CD14-positive monocyte (primary cell): ENCODE data around the gene TMEFF1. TPM values are rescaled to one million over a fixed set of nuclear protein-coding genes. Genes with fewer than 3 reads are reported as not detected.

Experiments used
- DNase-seq, 3 donors: peaks; one replicate each; pipeline ENCODE4 v3.0.0-alpha.2; 2011 to 2022
- H2AFZ ChIP-seq: 2 replicates; pipeline ENCODE4 v1.6.0; 2012; ENCODE audit warnings: mild to moderate bottlenecking, low read depth, low read length, inconsistent platforms; ENCODE audit not compliant: insufficient read depth, poor library complexity, severe bottlenecking
- H3K27ac ChIP-seq, 2 donors: 1 replicate in 1 of 2; 2 replicates in 1 of 2; pipeline ENCODE4 v1.5.1; 2012 to 2013; ENCODE audit warnings: low read length in 2 of 2, control low read depth in 1 of 2, inconsistent platforms in 1 of 2, low read depth in 1 of 2, mild to moderate bottlenecking in 1 of 2
- H3K27me3 ChIP-seq, 2 donors: one replicate each; pipeline versions ENCODE4 v1.6.0 to v1.6.1; 2011 to 2013; ENCODE audit warnings: low read length in 2 of 2; ENCODE audit not compliant: control insufficient read depth in 2 of 2, insufficient read depth in 2 of 2
- H3K36me3 ChIP-seq, 2 donors: replicated peaks in 1 of 2; 1 replicate in 1 of 2; 2 replicates in 1 of 2; pipeline versions ENCODE4 v1.5.1 to v1.6.1; 2012 to 2013; ENCODE audit warnings: low read length in 2 of 2, control low read depth in 1 of 2, inconsistent platforms in 1 of 2, mild to moderate bottlenecking in 1 of 2; ENCODE audit not compliant: insufficient read depth in 2 of 2, control insufficient read depth in 1 of 2
- H3K4me1 ChIP-seq, 2 donors: 1 replicate in 1 of 2; 2 replicates in 1 of 2; pipeline versions ENCODE4 v1.5.1 to v1.6.1; 2012 to 2013; ENCODE audit warnings: low read length in 2 of 2, control low read depth in 1 of 2, inconsistent platforms in 1 of 2, mild to moderate bottlenecking in 1 of 2, moderate library complexity in 1 of 2; ENCODE audit not compliant: insufficient read depth in 2 of 2, control insufficient read depth in 1 of 2
- H3K4me2 ChIP-seq: replicated peaks from 2 replicates; pipeline ENCODE3; 2012; ENCODE audit warnings: low read length, moderate library complexity, mild to moderate bottlenecking; ENCODE audit not compliant: poor library complexity, severe bottlenecking; ENCODE audit errors: extremely low read depth
- H3K4me3 ChIP-seq, 3 experiments: fragments of 200-600 bp in 1 of 3; sonication (generic) in 1 of 3; replicated peaks in 1 of 3; 1 replicate in 2 of 3; 2 replicates in 1 of 3; pipeline ENCODE4 v1.5.1; 2011 to 2013; ENCODE audit warnings: low read length in 3 of 3, mild to moderate bottlenecking in 3 of 3, control low read depth in 2 of 3, low read depth in 2 of 3, inconsistent platforms in 1 of 3, moderate library complexity in 1 of 3
- H3K79me2 ChIP-seq: 2 replicates; pipeline ENCODE4 v1.6.0; 2012; ENCODE audit warnings: mild to moderate bottlenecking, control low read depth, inconsistent platforms, low read length, moderate library complexity; ENCODE audit not compliant: insufficient read depth
- H3K9ac ChIP-seq: 2 replicates; pipeline ENCODE4 v1.6.0; 2017; ENCODE audit warnings: low read length, mild to moderate bottlenecking; ENCODE audit not compliant: insufficient read depth, poor library complexity, severe bottlenecking
- H3K9me3 ChIP-seq, 2 donors: replicated peaks in 1 of 2; 1 replicate in 1 of 2; 2 replicates in 1 of 2; pipeline versions ENCODE4 v1.5.1 to v1.6.1; 2012 to 2013; ENCODE audit warnings: low read length in 2 of 2, control low read depth in 1 of 2; ENCODE audit not compliant: control insufficient read depth in 1 of 2, insufficient read depth in 1 of 2
- H4K20me1 ChIP-seq: 2 replicates; pipeline ENCODE4 v1.6.0; 2012; ENCODE audit warnings: mild to moderate bottlenecking, low read length, control low read depth, moderate library complexity; ENCODE audit not compliant: insufficient read depth
- H3K27ac Mint-ChIP-seq, 7 donors: one replicate each; pipeline ENCODE4 v1.8.0; 2020; ENCODE audit warnings: mild to moderate bottlenecking in 7 of 7, mixed read lengths in 7 of 7, moderate library complexity in 6 of 7, inconsistent platforms in 2 of 7
- H3K27me3 Mint-ChIP-seq, 3 donors: one replicate each; pipeline ENCODE4 v1.8.0; 2021 to 2022; ENCODE audit warnings: low read depth in 3 of 3, mild to moderate bottlenecking in 3 of 3, mixed read lengths in 3 of 3, moderate library complexity in 3 of 3, inconsistent platforms in 1 of 3
- H3K36me3 Mint-ChIP-seq, 2 donors: one replicate each; pipeline ENCODE4 v1.8.0; 2020; ENCODE audit warnings: mixed read lengths in 2 of 2, inconsistent platforms in 1 of 2, mild to moderate bottlenecking in 1 of 2
- H3K4me1 Mint-ChIP-seq: one replicate; pipeline ENCODE4 v1.8.0; 2020; ENCODE audit warnings: mild to moderate bottlenecking, mixed read lengths
- H3K4me3 Mint-ChIP-seq, 2 donors: one replicate each; pipeline ENCODE4 v1.8.0; 2020; ENCODE audit warnings: mild to moderate bottlenecking in 2 of 2, mixed read lengths in 2 of 2, moderate library complexity in 1 of 2
- H3K9me3 Mint-ChIP-seq, 7 donors: one replicate each; pipeline ENCODE4 v1.8.0; 2020 to 2022; ENCODE audit warnings: mixed read lengths in 7 of 7, mild to moderate bottlenecking in 6 of 7, moderate library complexity in 6 of 7, inconsistent platforms in 2 of 7
- WGBS: methylation state at CpG from one replicate; pipeline ENCODE4 v1.1.5; 2013; ENCODE audit warnings: missing lambda C conversion rate; ENCODE audit not compliant: insufficient coverage; 5-methylcytosine and 5-hydroxymethylcytosine counted together
- intact Hi-C, 2 donors: fragments of 100-400 bp; cut with micrococcal nuclease; formaldehyde crosslinking; loops; one replicate each; pipeline versions ENCODE4 v1.15.0 to v1.15.1; 2023
- polyA plus RNA-seq, 3 donors: library from polyadenylated mRNA; depleted of rRNA in 1 of 3; unstranded in 2 of 3; stranded (reverse) in 1 of 3; fragments of 300-500 nt in 2 of 3; fragments of >200 nt in 1 of 3; fragmentation: Illumina TruSeq in 2 of 3; gene quantifications; 1 replicate in 2 of 3; 2 replicates in 1 of 3; pipeline ENCODE4 v1.2.3, GENCODE V29; 2012 to 2021
- TF ChIP-seq, protein P1 (sequence below): fragments of 200-600 bp; IDR thresholded peaks from one replicate; pipeline ENCODE4 v1.8.0; 2022; ENCODE audit warnings: antibody characterized with exemption, mild to moderate bottlenecking

The TMEFF1 gene
- polyA plus RNA-seq, 3 donors, result not detected

DNA sequence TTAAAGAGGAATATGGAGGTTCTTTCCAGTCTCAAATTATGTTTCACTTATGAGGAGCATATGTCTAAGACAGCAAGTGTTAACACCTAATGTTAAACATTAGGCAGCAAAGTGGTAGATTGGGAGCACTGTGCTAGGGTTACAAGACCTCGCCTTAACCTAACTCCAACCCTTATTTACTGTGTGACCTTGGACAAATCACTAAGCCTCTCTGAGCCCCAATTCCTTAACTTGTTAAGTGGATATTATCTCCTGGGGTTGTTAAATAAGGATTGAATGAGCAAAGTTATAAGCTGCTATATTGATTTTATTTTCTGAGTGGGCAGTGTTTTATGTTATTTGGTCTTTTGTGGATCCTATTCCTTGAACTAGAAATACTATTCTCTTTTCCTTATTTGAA, 38.3 kb downstream of the TMEFF1 start:
- Histone ChIP-seq H3K27me3 (no peaks in the 10 kb centered on the region), H3K9ac (no peak overlapping the region), H3K9me3 (no peaks in the 10 kb centered on the region), H2AFZ (no peak overlapping the region), H3K4me3 (no peak overlapping the region), H3K79me2 (no peaks in the 10 kb centered on the region), H3K4me1 (no peaks in the 10 kb centered on the region), H4K20me1 (no peaks in the 10 kb centered on the region), H3K36me3 (no peaks in the 10 kb centered on the region), H3K4me2 (no peak overlapping the region), H3K27ac (no peak overlapping the region)
- no peak for DNase-seq
- intact Hi-C loops, result no loop called here
- TF ChIP-seq, protein P1, sequence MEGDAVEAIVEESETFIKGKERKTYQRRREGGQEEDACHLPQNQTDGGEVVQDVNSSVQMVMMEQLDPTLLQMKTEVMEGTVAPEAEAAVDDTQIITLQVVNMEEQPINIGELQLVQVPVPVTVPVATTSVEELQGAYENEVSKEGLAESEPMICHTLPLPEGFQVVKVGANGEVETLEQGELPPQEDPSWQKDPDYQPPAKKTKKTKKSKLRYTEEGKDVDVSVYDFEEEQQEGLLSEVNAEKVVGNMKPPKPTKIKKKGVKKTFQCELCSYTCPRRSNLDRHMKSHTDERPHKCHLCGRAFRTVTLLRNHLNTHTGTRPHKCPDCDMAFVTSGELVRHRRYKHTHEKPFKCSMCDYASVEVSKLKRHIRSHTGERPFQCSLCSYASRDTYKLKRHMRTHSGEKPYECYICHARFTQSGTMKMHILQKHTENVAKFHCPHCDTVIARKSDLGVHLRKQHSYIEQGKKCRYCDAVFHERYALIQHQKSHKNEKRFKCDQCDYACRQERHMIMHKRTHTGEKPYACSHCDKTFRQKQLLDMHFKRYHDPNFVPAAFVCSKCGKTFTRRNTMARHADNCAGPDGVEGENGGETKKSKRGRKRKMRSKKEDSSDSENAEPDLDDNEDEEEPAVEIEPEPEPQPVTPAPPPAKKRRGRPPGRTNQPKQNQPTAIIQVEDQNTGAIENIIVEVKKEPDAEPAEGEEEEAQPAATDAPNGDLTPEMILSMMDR, result no peak
- H3K9me3 Mint-ChIP-seq, result peaks cover 0 to 5% (median 2%) of the 10 kb centered on the region in 7 donors
- H3K27ac Mint-ChIP-seq, result no peak overlapping the region
- H3K27me3 Mint-ChIP-seq, result peaks cover 0 to 2% (median 1%) of the 10 kb centered on the region in 3 donors
- no peaks in the 10 kb centered on the region for H3K4me1 Mint-ChIP-seq
- no peak overlapping the region for H3K4me3 Mint-ChIP-seq
- WGBS, result no CpG with 5 or more reads among the region's 1 CpG
- H3K36me3 Mint-ChIP-seq, result no peaks in the 10 kb centered on the region

- Mint-ChIP-seq H3K4me3 (no peak overlapping the region), H3K27ac (no peak overlapping the region), H3K27me3 (peaks cover 0 to 1% (median 0%) of the 10 kb centered on the region in 3 donors), H3K4me1 (no peaks in the 10 kb centered on the region), H3K9me3 (no peaks in the 10 kb centered on the region), H3K36me3 (no peaks in the 10 kb centered on the region)
- intact Hi-C loops, result no loop called here
- no peak overlapping the region for H3K4me2 ChIP-seq
- H3K4me3 ChIP-seq, result no peak overlapping the region
- H3K79me2 ChIP-seq, result no peaks in the 10 kb centered on the region
- H4K20me1 ChIP-seq, result no peaks in the 10 kb centered on the region
- no peaks in the 10 kb centered on the region for H3K9me3 ChIP-seq
- WGBS, result 93% methylated on average over 2 of the region's 6 CpGs
- no peak overlapping the region for H3K27ac ChIP-seq
- no peak overlapping the region for H3K9ac ChIP-seq
- no peaks in the 10 kb centered on the region for H3K27me3 ChIP-seq
- no peaks in the 10 kb centered on the region for H3K36me3 ChIP-seq
- no peaks in the 10 kb centered on the region for H3K4me1 ChIP-seq
- H2AFZ ChIP-seq, result no peak overlapping the region
- no peak for DNase-seq
- TF ChIP-seq, protein P1, result no peak
Observed at GRCh38 chr9:100515578-100516494, 42.9 kb downstream of the TMEFF1 start.
